Vagina (tissue), 2 donors: Measurements from ENCODE around the gene GHRHR. TPM values are rescaled to one million over a fixed set of nuclear protein-coding genes. Genes with fewer than 3 reads are reported as not detected.
A peak's percentile ranks its signal among the peaks of the same experiment; 100 is the strongest.

Source experiments
- DNase-seq, 2 donors: peaks; one replicate each; pipeline ENCODE4 v3.0.0-alpha.2; 2017; ENCODE audit errors: extremely low spot score in 2 of 2
- H3K27ac ChIP-seq: fragments of 200-600 bp; sonication (generic); one replicate; pipeline ENCODE4 v1.5.1; 2019
- H3K27me3 ChIP-seq: fragments of 200-600 bp; sonication (generic); one replicate; pipeline ENCODE4 v1.5.1; 2019
- H3K36me3 ChIP-seq, 2 donors: fragments of 200-600 bp; sonication (generic); one replicate each; pipeline ENCODE4 v1.5.1; 2017 to 2019
- H3K4me1 ChIP-seq: fragments of 200-600 bp; sonication (generic); one replicate; pipeline ENCODE4 v1.5.1; 2019
- H3K4me3 ChIP-seq, 2 donors: fragments of 200-600 bp; sonication (generic); 1 replicate in 1 of 2; 2 replicates in 1 of 2; pipeline ENCODE4 v1.5.1; 2016 to 2019
- H3K9me3 ChIP-seq: fragments of 200-600 bp; sonication (generic); one replicate; pipeline ENCODE4 v1.5.1; 2019
- POLR2A ChIP-seq, 2 donors: fragments of 450-650 bp; IDR thresholded peaks; one replicate each; pipeline ENCODE4 v1.6.1; 2017; ENCODE audit warnings: antibody characterized with exemption in 2 of 2, mild to moderate bottlenecking in 2 of 2, moderate library complexity in 2 of 2
- POLR2AphosphoS5 ChIP-seq, 2 donors: sonication (generic); formaldehyde crosslinking; IDR thresholded peaks; one replicate each; pipeline ENCODE4 v1.9.0; 2017; ENCODE audit warnings: antibody characterized with exemption in 2 of 2, mild to moderate bottlenecking in 2 of 2, low read depth in 1 of 2; ENCODE audit not compliant: insufficient read depth in 1 of 2
- intact Hi-C: fragments of 100-400 bp; cut with DNase I; formaldehyde crosslinking; loops from one replicate; pipeline ENCODE4 v1.15.1; 2023
- total RNA-seq: library from RNA; depleted of rRNA; stranded (reverse); fragments of >200 nt; gene quantifications from one replicate; pipeline ENCODE4 v1.2.3, GENCODE V29; 2016
- TF ChIP-seq, protein P1 (sequence below), 3 experiments: fragments of 450-650 bp in 2 of 3; fragments of 200-600 bp in 1 of 3; sonication (generic) in 1 of 3; IDR thresholded peaks; one replicate each; pipeline ENCODE4 v1.5.1; 2017 to 2019; ENCODE audit warnings: antibody characterized with exemption in 3 of 3, mild to moderate bottlenecking in 2 of 3, moderate library complexity in 2 of 3

The GHRHR gene
- total RNA-seq, 1 donor from 2014 or later: not detected

- Histone ChIP-seq H3K36me3 (no peaks in the 10 kb centered on the region), H3K27me3 (no peaks in the 10 kb centered on the region), H3K27ac (no peak overlapping the region), H3K4me1 (peaks cover 18% of the 10 kb centered on the region), H3K4me3 (no peak overlapping the region), H3K9me3 (no peaks in the 10 kb centered on the region)
- TF ChIP-seq, protein P1, sequence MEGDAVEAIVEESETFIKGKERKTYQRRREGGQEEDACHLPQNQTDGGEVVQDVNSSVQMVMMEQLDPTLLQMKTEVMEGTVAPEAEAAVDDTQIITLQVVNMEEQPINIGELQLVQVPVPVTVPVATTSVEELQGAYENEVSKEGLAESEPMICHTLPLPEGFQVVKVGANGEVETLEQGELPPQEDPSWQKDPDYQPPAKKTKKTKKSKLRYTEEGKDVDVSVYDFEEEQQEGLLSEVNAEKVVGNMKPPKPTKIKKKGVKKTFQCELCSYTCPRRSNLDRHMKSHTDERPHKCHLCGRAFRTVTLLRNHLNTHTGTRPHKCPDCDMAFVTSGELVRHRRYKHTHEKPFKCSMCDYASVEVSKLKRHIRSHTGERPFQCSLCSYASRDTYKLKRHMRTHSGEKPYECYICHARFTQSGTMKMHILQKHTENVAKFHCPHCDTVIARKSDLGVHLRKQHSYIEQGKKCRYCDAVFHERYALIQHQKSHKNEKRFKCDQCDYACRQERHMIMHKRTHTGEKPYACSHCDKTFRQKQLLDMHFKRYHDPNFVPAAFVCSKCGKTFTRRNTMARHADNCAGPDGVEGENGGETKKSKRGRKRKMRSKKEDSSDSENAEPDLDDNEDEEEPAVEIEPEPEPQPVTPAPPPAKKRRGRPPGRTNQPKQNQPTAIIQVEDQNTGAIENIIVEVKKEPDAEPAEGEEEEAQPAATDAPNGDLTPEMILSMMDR (IDR thresholded peaks at IDR 0.05): no peak
- TF ChIP-seq POLR2A (IDR thresholded peaks at IDR 0.05) (no peak), POLR2AphosphoS5 (IDR thresholded peaks at IDR 0.05; ENCODE audit: insufficient read depth in 1 of 2, low read depth in 1 of 2) (no peak)
- DNase-seq: no peak
- intact Hi-C loops: no loop called here
Observed at GRCh38 chr7:31022117-31022516, 58.4 kb downstream of the GHRHR start.

- TF ChIP-seq, protein P1 (IDR thresholded peaks at IDR 0.05): no peak
- no peak for TF ChIP-seq POLR2A (IDR thresholded peaks at IDR 0.05)
- TF ChIP-seq POLR2AphosphoS5 (IDR thresholded peaks at IDR 0.05; ENCODE audit: insufficient read depth in 1 of 2, low read depth in 1 of 2): no peak
- Histone ChIP-seq H3K4me3 (no peak overlapping the region), H3K4me1 (peaks cover 18% of the 10 kb centered on the region), H3K27me3 (no peaks in the 10 kb centered on the region), H3K27ac (no peak overlapping the region), H3K9me3 (no peaks in the 10 kb centered on the region), H3K36me3 (no peaks in the 10 kb centered on the region)
- DNase-seq: no peak
- intact Hi-C loops: no loop called here
Observed at GRCh38 chr7:31022726-31023125, 59.0 kb downstream of the GHRHR start.

DNA sequence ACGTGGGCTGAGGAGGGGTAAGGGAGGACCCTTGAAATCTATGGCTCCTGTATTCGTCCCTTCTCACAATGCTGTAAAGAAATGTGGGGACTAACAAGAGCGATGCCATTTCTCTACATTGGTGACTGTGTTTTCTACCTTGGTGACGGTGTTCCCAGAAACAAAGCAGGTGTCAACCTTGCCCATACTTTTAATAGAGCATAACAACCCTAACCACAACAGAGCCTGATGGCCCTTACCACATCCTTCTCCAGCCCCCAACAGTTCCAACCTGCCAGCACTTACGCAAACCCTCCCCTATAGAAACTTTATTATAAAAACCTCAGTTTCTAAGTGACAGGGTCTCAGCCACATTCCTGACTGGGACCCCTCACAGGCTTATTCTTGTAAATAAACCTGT is 60.1 kb downstream of the GHRHR start:
- H3K4me1 ChIP-seq: peaks cover 19% of the 10 kb centered on the region
- no peaks in the 10 kb centered on the region for H3K36me3 ChIP-seq
- intact Hi-C loops: no loop called here
- no peak overlapping the region for H3K4me3 ChIP-seq
- H3K27me3 ChIP-seq: no peaks in the 10 kb centered on the region
- no peaks in the 10 kb centered on the region for H3K9me3 ChIP-seq
- no peak for TF ChIP-seq POLR2AphosphoS5 (IDR thresholded peaks at IDR 0.05; ENCODE audit: insufficient read depth in 1 of 2, low read depth in 1 of 2)
- H3K27ac ChIP-seq: no peak overlapping the region
- no peak for DNase-seq

- intact Hi-C loops: no loop called here
- peak in 1 of 2 donors; percentile 14 for TF ChIP-seq POLR2AphosphoS5 (IDR thresholded peaks at IDR 0.05; ENCODE audit: insufficient read depth in 1 of 2, low read depth in 1 of 2)
- TF ChIP-seq, protein P1 (IDR thresholded peaks at IDR 0.05): no peak
- Histone ChIP-seq H3K9me3 (no peaks in the 10 kb centered on the region), H3K4me1 (peaks cover 19% of the 10 kb centered on the region), H3K36me3 (no peaks in the 10 kb centered on the region), H3K4me3 (peak overlapping the region in 1 of 2 donors; percentile 25), H3K27ac (peak overlapping the region; percentile 70), H3K27me3 (no peaks in the 10 kb centered on the region)
- no peak for DNase-seq
Observed at GRCh38 chr7:31027161-31027965, 63.6 kb downstream of the GHRHR start.

GRCh38 chr7:31028006-31028405 is 64.3 kb downstream of the GHRHR start:
- Histone ChIP-seq H3K36me3 (no peaks in the 10 kb centered on the region), H3K4me1 (peaks cover 19% of the 10 kb centered on the region), H3K27me3 (no peaks in the 10 kb centered on the region), H3K27ac (peak overlapping the region; percentile 70), H3K9me3 (no peaks in the 10 kb centered on the region), H3K4me3 (no peak overlapping the region)
- no peak for DNase-seq
- TF ChIP-seq POLR2AphosphoS5 (IDR thresholded peaks at IDR 0.05; ENCODE audit: insufficient read depth in 1 of 2, low read depth in 1 of 2): no peak
- TF ChIP-seq POLR2A (IDR thresholded peaks at IDR 0.05): no peak
- TF ChIP-seq, protein P1 (IDR thresholded peaks at IDR 0.05): no peak
- intact Hi-C loops: no loop called here
